ENCODE data around the gene OTUB1.

GRCh38 chr11:63938479-63939396 lies 47.5 kb upstream of the OTUB1 start, which contains the start of gene NAA40:
- TF ChIP-seq CTCF (conservative IDR thresholded peaks at IDR 0.05; ENCODE audit: low read length) = no peak
- TF ChIP-seq EZH2phosphoT487 (IDR thresholded peaks at IDR 0.05; ENCODE audit: borderline replicate concordance) = no peak
